ENCODE data around the gene SERTAD4.
"Not testable (repeated sequence)": the region's sequence is repeated elsewhere in the genome, so short reads cannot be mapped to it uniquely, and the experiment has no call there.

The SERTAD4 gene

DNA sequence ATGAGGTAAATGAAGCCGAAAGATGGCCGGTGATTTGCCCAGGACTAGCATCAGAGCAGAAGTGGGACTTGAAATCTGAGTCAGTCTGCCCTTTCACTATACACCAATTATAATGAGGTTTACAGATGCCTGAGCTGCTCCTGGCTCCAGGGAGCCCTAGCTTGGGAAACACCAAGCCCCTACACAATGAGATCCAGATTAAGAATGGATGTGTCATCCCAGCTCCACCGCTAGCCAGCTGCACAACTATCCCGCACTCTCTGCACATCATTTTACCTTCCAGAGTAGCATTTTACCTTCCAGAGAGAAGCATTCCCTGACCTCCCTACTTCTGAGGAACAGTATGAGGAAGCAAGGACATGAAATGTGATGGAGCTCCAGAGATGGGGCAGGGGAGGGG lies 27.0 kb downstream of the SERTAD4 start:
- DNase-seq (ENCODE audit: low read depth) = no peak
- TF ChIP-seq, protein P1, sequence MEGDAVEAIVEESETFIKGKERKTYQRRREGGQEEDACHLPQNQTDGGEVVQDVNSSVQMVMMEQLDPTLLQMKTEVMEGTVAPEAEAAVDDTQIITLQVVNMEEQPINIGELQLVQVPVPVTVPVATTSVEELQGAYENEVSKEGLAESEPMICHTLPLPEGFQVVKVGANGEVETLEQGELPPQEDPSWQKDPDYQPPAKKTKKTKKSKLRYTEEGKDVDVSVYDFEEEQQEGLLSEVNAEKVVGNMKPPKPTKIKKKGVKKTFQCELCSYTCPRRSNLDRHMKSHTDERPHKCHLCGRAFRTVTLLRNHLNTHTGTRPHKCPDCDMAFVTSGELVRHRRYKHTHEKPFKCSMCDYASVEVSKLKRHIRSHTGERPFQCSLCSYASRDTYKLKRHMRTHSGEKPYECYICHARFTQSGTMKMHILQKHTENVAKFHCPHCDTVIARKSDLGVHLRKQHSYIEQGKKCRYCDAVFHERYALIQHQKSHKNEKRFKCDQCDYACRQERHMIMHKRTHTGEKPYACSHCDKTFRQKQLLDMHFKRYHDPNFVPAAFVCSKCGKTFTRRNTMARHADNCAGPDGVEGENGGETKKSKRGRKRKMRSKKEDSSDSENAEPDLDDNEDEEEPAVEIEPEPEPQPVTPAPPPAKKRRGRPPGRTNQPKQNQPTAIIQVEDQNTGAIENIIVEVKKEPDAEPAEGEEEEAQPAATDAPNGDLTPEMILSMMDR (IDR thresholded peaks at IDR 0.05; ENCODE audit: low read depth, low read length, missing control alignments) = no peak
- no peak overlapping the region for H3K4me3 ChIP-seq (ENCODE audit: low read depth, low read length)

GRCh38 chr1:210260096-210260495 lies 27.5 kb downstream of the SERTAD4 start:
- no peak for DNase-seq (ENCODE audit: low read depth)
- TF ChIP-seq, protein P1 (IDR thresholded peaks at IDR 0.05; ENCODE audit: low read depth, low read length, missing control alignments) = no peak
- no peak overlapping the region for H3K4me3 ChIP-seq (ENCODE audit: low read depth, low read length)

GRCh38 chr1:210262167-210262896 lies 29.7 kb downstream of the SERTAD4 start:
- no peak overlapping the region for H3K4me3 ChIP-seq (ENCODE audit: low read depth, low read length)
- TF ChIP-seq, protein P1 (IDR thresholded peaks at IDR 0.05; ENCODE audit: low read depth, low read length, missing control alignments) = no peak
- no peak for DNase-seq (ENCODE audit: low read depth)

- TF ChIP-seq, protein P1 (IDR thresholded peaks at IDR 0.05; ENCODE audit: low read depth, low read length, missing control alignments) = no peak
- no peak overlapping the region for H3K4me3 ChIP-seq (ENCODE audit: low read depth, low read length)
- no peak for DNase-seq (ENCODE audit: low read depth)
Observed at GRCh38 chr1:210262897-210263272, 30.3 kb downstream of the SERTAD4 start.

GRCh38 chr1:210263963-210264362 lies 31.4 kb downstream of the SERTAD4 start:
- DNase-seq (ENCODE audit: low read depth) = no peak
- TF ChIP-seq, protein P1 (IDR thresholded peaks at IDR 0.05; ENCODE audit: low read depth, low read length, missing control alignments) = no peak
- no peak overlapping the region for H3K4me3 ChIP-seq (ENCODE audit: low read depth, low read length)

- no peak for DNase-seq (ENCODE audit: low read depth)
- TF ChIP-seq, protein P1 (IDR thresholded peaks at IDR 0.05; ENCODE audit: low read depth, low read length, missing control alignments) = no peak
Observed at GRCh38 chr1:210264496-210265380, 32.1 kb downstream of the SERTAD4 start.

DNA sequence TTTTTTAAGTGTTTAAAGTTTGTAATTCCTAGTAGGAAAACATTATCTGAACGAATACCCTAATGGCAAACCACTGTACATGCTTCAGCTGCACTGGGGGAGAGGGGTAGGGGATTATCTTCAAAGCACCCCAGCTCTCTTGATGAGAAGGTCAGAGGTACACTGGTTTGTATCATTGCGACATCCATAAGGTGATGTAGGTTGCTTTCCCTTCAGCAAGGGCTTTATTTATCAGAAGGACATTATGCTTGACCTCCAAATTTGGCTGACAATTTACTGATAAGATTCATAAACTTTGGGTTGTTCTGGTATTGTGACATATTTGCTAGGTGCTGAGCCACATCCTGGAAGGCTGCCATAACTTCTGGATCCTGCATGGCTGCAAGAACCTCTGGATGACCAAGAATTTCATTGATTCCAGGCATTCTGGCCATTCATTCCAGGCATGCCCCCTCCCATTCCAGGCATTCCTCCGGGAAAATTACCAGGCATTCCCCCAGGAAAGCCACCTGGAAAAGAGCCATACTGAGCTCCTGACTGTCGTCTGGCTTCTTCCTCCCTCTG lies 32.9 kb downstream of the SERTAD4 start:
- not testable (repeated sequence) for H3K4me3 ChIP-seq (ENCODE audit: low read depth, low read length)

More at GRCh38 chr1:210264496-210265380, 32.1 kb downstream of the SERTAD4 start:
- H3K4me3 ChIP-seq (ENCODE audit: low read depth, low read length) = no peak overlapping the region

More for the DNA sequence above, 32.9 kb downstream of the SERTAD4 start:
- not testable (repeated sequence) for DNase-seq (ENCODE audit: low read depth)
